PC-3 (cell line): ENCODE results near the gene LELP1. TPM values are rescaled to one million over a fixed set of nuclear protein-coding genes. Genes with fewer than 3 reads are reported as not detected.

Experiments
- ATAC-seq: fragments of 200-7000 bp; cut with Tn5 transposase; 2 replicates; pipeline ENCODE4 v1.9.1; 2020; ENCODE audit warnings: mild to moderate bottlenecking, moderate library complexity
- Bru-seq: library from RNA; stranded (reverse); fragments of 400-500 nt; gene quantifications from one replicate; lab custom pipeline; 2021; lab: Mats Ljungman, UMichigan
- BruChase-seq, 2 experiments: library from RNA; stranded (reverse); fragments of 400-500 nt; gene quantifications; one replicate each; lab custom pipeline; 2021; lab: Mats Ljungman, UMichigan
- BruUV-seq: library from RNA; stranded (reverse); fragments of 400-500 nt; replicated peaks from 2 replicates; lab custom pipeline; 2021; lab: Mats Ljungman, UMichigan
- CTCF ChIA-PET: fragments of 300-600 bp; sonication (Branson Sonifier 250); formaldehyde crosslinking; loops from one replicate; lab custom pipeline; 2022; ENCODE audit warnings: antibody characterized with exemption; lab: Charles Lee
- POLR2A ChIA-PET: fragments of 300-600 bp; sonication (Branson Sonifier 250); formaldehyde crosslinking; loops from one replicate; lab custom pipeline; 2022; ENCODE audit warnings: antibody characterized with exemption; ENCODE audit not compliant: unreplicated experiment; lab: Charles Lee
- DNase-seq: peaks from one replicate; pipeline ENCODE4 v3.0.0-alpha.2; 2015
- H2AFZ ChIP-seq: fragments of 300-600 bp; sonication (generic); 2 replicates; pipeline ENCODE4 v1.6.0; 2016; ENCODE audit warnings: antibody characterized with exemption, low read length
- H3F3A ChIP-seq: fragments of 300-600 bp; sonication (generic); one replicate; pipeline ENCODE4 v1.6.0; 2017; ENCODE audit warnings: antibody characterized with exemption, low read length, control low read depth, mild to moderate bottlenecking; ENCODE audit not compliant: unreplicated experiment
- H3K27ac ChIP-seq: fragments of 300-600 bp; sonication (generic); 2 replicates; pipeline ENCODE4 v1.5.1; 2016; ENCODE audit warnings: mild to moderate bottlenecking, low read length
- H3K27me3 ChIP-seq: fragments of 300-600 bp; sonication (generic); 2 replicates; pipeline ENCODE4 v1.6.1; 2016; ENCODE audit warnings: low read length, mixed read lengths
- H3K36me3 ChIP-seq: fragments of 300-600 bp; sonication (generic); 2 replicates; pipeline ENCODE4 v1.6.1; 2016; ENCODE audit warnings: low read depth, mixed run types, low read length, mixed read lengths
- H3K4me1 ChIP-seq: fragments of 300-600 bp; sonication (generic); 2 replicates; pipeline ENCODE4 v1.5.1; 2016; ENCODE audit warnings: low read length; ENCODE audit not compliant: insufficient read depth
- H3K4me2 ChIP-seq: fragments of 300-600 bp; sonication (generic); 2 replicates; pipeline ENCODE4 v1.6.0; 2016; ENCODE audit warnings: low read length
- H3K4me3 ChIP-seq: fragments of 300-600 bp; sonication (generic); 2 replicates; pipeline ENCODE4 v1.5.1; 2016; ENCODE audit warnings: mild to moderate bottlenecking, low read length, mixed read lengths
- H3K79me2 ChIP-seq: fragments of 300-600 bp; sonication (generic); 2 replicates; pipeline ENCODE4 v1.6.1; 2017; ENCODE audit warnings: low read length, mixed read lengths
- H3K9ac ChIP-seq: fragments of 300-600 bp; sonication (generic); 2 replicates; pipeline ENCODE4 v1.6.0; 2016; ENCODE audit warnings: mild to moderate bottlenecking, low read length
- H3K9me2 ChIP-seq: fragments of 300-600 bp; sonication (generic); replicated peaks from 2 replicates; pipeline ENCODE4 v1.6.1; 2016; ENCODE audit warnings: mixed run types, low read length, mixed read lengths
- H3K9me3 ChIP-seq: fragments of 300-600 bp; sonication (generic); 2 replicates; pipeline ENCODE4 v1.6.1; 2016; ENCODE audit warnings: low read length, mixed read lengths
- H4K20me1 ChIP-seq: fragments of 300-600 bp; sonication (generic); 2 replicates; pipeline ENCODE4 v1.6.1; 2016; ENCODE audit warnings: low read length, mixed read lengths
- CTCF ChIP-seq: fragments of 300-600 bp; sonication (generic); conservative IDR thresholded peaks from 2 replicates; pipeline ENCODE4 v1.5.1; 2017; ENCODE audit warnings: antibody characterized with exemption, low read depth, mild to moderate bottlenecking, low read length
- EZH2 ChIP-seq: fragments of 300-600 bp; sonication (generic); IDR thresholded peaks from one replicate; pipeline ENCODE4 v1.6.1; 2017; ENCODE audit warnings: antibody characterized with exemption, mild to moderate bottlenecking, low read length; ENCODE audit not compliant: unreplicated experiment
- EZH2phosphoT487 ChIP-seq: fragments of 300-600 bp; sonication (generic); IDR thresholded peaks from 2 replicates; pipeline ENCODE4 v1.6.1; 2018; ENCODE audit warnings: mild to moderate bottlenecking, antibody characterized with exemption, low read length, borderline replicate concordance
- intact Hi-C: fragments of 100-400 bp; cut with micrococcal nuclease; formaldehyde crosslinking; loops from 2 replicates; pipeline ENCODE4 v1.9.0; 2023
- long read RNA-seq: library from polyadenylated mRNA; unstranded; transcript quantifications from one replicate; pipeline ENCODE4 v2.0.0, GENCODE V29; 2021; ENCODE audit not compliant: unreplicated experiment
- total RNA-seq: library from RNA; depleted of rRNA; stranded (reverse); fragments of >200 nt; gene quantifications from 2 replicates; pipeline ENCODE4 v1.2.3, GENCODE V29; 2014; rRNA removed

Gene LELP1
- total RNA-seq, result not detected in 2 replicates
- Bru-seq, nascent RNA, result not detected
- BruChase-seq, experiment 1, labeled RNA remaining after a 6-hour chase, result not detected
- BruChase-seq, experiment 2, labeled RNA remaining after a 2-hour chase, result not detected
- long read RNA-seq, result 0 reads

- no TSS peak for BruUV-seq
- no peaks in the 10 kb centered on the region for H3F3A ChIP-seq
- H3K36me3 ChIP-seq, result no peaks in the 10 kb centered on the region
- intact Hi-C loops, result no loop called here
- no peaks in the 10 kb centered on the region for H3K9me3 ChIP-seq
- no peaks in the 10 kb centered on the region for H4K20me1 ChIP-seq
- no peak for TF ChIP-seq EZH2
- no peak for TF ChIP-seq EZH2phosphoT487
- no peak for TF ChIP-seq CTCF
- H3K27ac ChIP-seq, result no peak within 1 kb of the TSS
- H3K4me3 ChIP-seq, result no peak within 1 kb of the TSS
- no peak within 1 kb of the TSS for H2AFZ ChIP-seq
- ChIA-PET CTCF (no interaction called here), POLR2A (no interaction called here)
- H3K4me1 ChIP-seq, result no peaks in the 10 kb centered on the region
- peaks cover 90% of the 10 kb centered on the region for H3K27me3 ChIP-seq
- H3K4me2 ChIP-seq, result no peak within 1 kb of the TSS
- ATAC-seq (no peak), DNase-seq (no peak)
- H3K9me2 ChIP-seq, result no peaks in the 10 kb centered on the region
- no peak within 1 kb of the TSS for H3K9ac ChIP-seq
- no peaks in the 10 kb centered on the region for H3K79me2 ChIP-seq
These were observed at the start of gene LELP1 for GRCh38 chr1:153203130-153203529. Gene LELP1 (plus strand): TSS chr1:153203430. CDS start chr1:153204708, 1,278 bp downstream.

DNA sequence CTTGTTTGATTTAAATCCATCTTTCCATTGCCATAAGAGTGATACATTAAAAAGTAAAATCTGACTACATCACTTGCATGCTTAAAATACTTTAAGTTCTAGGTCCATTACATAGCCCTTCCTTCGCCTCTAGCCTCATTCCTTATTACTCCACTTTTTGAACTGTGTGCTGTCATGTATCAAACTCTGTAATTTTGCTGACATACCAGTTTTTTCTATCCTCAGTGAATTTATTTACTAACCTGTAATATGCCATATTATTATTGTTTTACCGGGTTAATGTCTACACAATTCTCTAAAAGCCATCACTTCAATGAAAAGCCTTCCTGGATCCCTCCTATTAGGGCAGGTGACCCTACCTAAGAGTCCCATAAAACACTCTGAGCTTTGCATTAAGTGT is 47.7 kb upstream of the LELP1 start:
- BruUV-seq, result no TSS peak
- intact Hi-C loops, result no loop called here
- no peaks in the 10 kb centered on the region for H3K36me3 ChIP-seq
- H3K9ac ChIP-seq, result no peak overlapping the region
- no peak for TF ChIP-seq CTCF
- no peak for TF ChIP-seq EZH2
- TF ChIP-seq EZH2phosphoT487, result no peak
- H3K79me2 ChIP-seq, result no peaks in the 10 kb centered on the region
- H3K4me3 ChIP-seq, result no peak overlapping the region
- ATAC-seq, result no peak
- H4K20me1 ChIP-seq, result no peaks in the 10 kb centered on the region
- ChIA-PET CTCF (no interaction called here), POLR2A (no interaction called here)
- no peak overlapping the region for H3K27ac ChIP-seq
- no peaks in the 10 kb centered on the region for H3F3A ChIP-seq
- H3K4me2 ChIP-seq, result no peak overlapping the region
- DNase-seq, result no peak
- no peaks in the 10 kb centered on the region for H3K9me2 ChIP-seq
- H3K9me3 ChIP-seq, result no peaks in the 10 kb centered on the region
- H3K27me3 ChIP-seq, result peaks cover 50% of the 10 kb centered on the region
- no peak overlapping the region for H2AFZ ChIP-seq
- no peaks in the 10 kb centered on the region for H3K4me1 ChIP-seq

DNA sequence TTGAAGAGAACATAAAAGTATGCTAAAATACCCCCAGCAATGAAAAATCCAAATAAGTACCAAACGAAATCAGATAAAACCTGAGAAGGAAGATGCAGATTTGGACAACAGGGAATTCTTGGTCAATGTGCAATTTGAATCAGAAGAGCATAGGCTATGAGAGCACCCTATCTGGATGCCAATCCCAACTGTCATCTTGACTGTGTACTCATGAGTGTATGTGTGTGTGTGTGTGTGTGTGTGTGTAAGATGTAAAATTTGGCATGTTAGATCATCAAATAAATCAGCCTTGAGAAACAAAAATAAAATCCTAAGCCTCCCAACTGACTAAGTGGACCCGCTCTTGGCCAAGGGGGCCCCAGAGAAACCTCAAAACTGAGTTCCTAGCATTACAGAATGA is 34.5 kb upstream of the LELP1 start:
- BruUV-seq, result no TSS peak
- POLR2A ChIA-PET, result no interaction called here

More for the DNA sequence above, 34.5 kb upstream of the LELP1 start:
- peaks cover 77% of the 10 kb centered on the region for H3K27me3 ChIP-seq
- no peak overlapping the region for H2AFZ ChIP-seq
- CTCF ChIA-PET, result no interaction called here
- no peaks in the 10 kb centered on the region for H3K79me2 ChIP-seq
- no peaks in the 10 kb centered on the region for H3K9me3 ChIP-seq
- no peaks in the 10 kb centered on the region for H3F3A ChIP-seq
- no peaks in the 10 kb centered on the region for H4K20me1 ChIP-seq
- ATAC-seq (no peak), DNase-seq (no peak)
- no peaks in the 10 kb centered on the region for H3K9me2 ChIP-seq
- TF ChIP-seq EZH2phosphoT487, result no peak
- TF ChIP-seq EZH2, result no peak
- intact Hi-C loops, result no loop called here
- no peak overlapping the region for H3K9ac ChIP-seq
- H3K4me1 ChIP-seq, result no peaks in the 10 kb centered on the region
- no peak overlapping the region for H3K27ac ChIP-seq
- no peaks in the 10 kb centered on the region for H3K36me3 ChIP-seq
- no peak overlapping the region for H3K4me3 ChIP-seq
- H3K4me2 ChIP-seq, result no peak overlapping the region
